Tibial nerve (tissue), 4 donors: ENCODE measurements around the gene ALKBH3.

Source experiments
- CTCF ChIP-seq, 5 experiments: fragments of 200-600 bp in 3 of 5; fragments of 450-650 bp in 2 of 5; sonication (generic) in 3 of 5; IDR thresholded peaks; one replicate each; pipeline ENCODE4 v1.5.1; 2016 to 2019; ENCODE audit warnings: antibody characterized with exemption in 5 of 5, mild to moderate bottlenecking in 3 of 5, moderate library complexity in 2 of 5
- EP300 ChIP-seq, 2 donors: sonication (generic); formaldehyde crosslinking; IDR thresholded peaks; one replicate each; pipeline ENCODE4 v1.6.1; 2017; ENCODE audit warnings: antibody characterized with exemption in 2 of 2, mild to moderate bottlenecking in 1 of 2

DNA sequence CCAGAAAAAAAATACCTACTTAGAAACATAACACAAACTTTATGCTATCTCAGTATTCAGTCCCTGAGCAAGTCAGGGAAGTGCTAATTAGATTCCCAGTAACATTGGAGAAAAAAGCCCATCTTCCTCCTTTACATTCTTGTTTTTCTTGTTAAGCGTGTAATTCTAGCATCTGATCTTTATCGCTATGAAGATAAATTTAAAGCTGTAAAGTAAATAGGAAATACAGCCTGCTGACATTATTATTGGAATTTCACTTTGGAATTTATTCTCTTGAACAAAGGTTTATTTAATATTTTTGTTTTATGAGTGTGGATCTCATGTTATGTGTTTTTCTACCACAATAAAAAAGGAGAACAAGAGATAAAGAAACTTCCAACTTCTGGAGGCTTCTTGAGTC is 13.9 kb downstream of the ALKBH3 start:
- no peak for TF ChIP-seq CTCF (IDR thresholded peaks at IDR 0.05)
- TF ChIP-seq EP300 (IDR thresholded peaks at IDR 0.05) = no peak
